GM18868 (cell line): Measurements from ENCODE around the gene EFCAB12.

Experiments
- ATAC-seq: cut with Tn5 transposase; IDR thresholded peaks from one replicate; pipeline ENCODE4 v1.9.1; 2021; ENCODE audit warnings: mild to moderate bottlenecking, moderate library complexity; ENCODE audit not compliant: unreplicated experiment

The EFCAB12 gene

DNA sequence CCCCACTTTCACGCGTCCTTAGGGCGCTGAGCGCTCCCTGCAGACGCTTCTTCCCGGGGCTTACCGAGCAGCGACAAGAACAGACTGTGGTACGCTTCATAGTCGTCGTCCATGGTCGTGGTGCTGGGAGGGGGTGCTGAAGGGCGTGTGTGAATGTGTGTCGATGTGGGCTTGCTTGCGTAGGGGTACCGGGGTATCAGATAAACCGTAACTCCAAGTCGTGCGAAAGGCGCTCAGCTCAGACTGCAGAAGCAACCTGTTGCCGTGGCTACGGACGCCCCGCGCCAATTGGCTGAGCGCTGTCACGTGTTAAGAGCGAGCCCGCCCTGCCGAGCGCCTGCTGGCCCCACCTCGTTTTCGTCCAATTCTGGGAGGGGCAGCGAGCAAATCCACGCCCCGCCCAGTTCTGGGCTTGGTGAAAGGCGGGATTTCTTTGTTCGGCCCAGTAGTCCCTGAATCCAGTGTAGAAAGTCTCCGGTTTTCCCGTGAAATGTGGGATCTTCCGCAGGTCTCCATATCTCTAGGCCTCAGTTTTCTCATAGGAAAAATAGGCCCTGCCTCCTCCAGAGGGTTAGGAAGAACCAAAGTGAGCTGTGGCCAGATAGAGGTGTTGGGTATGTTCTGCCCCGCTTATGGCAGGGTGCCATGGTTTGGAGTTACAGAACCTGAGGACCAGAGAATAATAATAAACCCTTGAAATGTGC is at the start of gene EFCAB12:
EFCAB12 (minus strand) TSS at position 261 of the 704 bp plus-strand sequence; CDS start at position 113, 148 bp downstream.
- ATAC-seq = peak; percentile 95

GRCh38 chr3:129476586-129476985 is 48.1 kb upstream of the EFCAB12 start:
- no peak for ATAC-seq

- ATAC-seq = no peak
These were observed 47.4 kb upstream of the EFCAB12 start for GRCh38 chr3:129475863-129476262.

DNA sequence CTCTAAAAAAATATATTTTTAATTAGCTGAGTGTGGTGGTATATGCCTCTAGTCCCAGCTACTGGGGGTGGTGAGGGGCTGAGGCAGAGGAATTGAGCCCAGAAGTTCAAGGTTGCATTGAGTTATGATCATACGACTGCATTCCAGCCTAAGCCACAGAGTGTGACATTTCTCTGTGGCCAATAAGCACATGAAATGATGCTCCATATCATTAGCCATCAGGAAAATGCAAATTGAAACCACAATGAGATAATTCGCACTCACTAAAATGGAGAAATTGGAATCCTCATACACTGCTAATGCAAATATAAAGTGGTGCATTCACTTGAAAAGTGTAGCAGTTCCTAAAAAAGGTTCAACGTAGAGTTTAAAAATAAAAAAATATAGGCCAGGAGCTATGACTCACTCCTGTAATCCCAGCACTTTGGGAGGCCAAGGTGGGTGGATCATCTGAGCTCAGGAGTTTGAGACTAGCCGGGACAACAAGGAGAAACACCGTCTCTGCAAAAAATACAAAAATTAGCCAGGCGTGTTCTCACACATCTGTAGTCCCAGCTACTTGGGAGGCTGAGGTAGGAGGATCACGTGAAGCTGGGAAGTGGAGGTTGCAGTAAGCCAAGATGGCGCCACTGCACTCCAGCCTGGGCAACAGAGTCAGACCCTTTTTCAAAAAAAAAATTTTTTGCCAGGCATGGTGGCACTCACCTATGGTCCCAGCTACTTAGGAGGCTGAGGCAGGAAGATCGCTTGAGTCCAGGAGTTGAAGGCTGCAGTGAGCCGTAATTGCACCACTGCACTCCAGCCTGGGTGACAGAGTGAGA is 46.8 kb upstream of the EFCAB12 start:
- no peak for ATAC-seq

DNA sequence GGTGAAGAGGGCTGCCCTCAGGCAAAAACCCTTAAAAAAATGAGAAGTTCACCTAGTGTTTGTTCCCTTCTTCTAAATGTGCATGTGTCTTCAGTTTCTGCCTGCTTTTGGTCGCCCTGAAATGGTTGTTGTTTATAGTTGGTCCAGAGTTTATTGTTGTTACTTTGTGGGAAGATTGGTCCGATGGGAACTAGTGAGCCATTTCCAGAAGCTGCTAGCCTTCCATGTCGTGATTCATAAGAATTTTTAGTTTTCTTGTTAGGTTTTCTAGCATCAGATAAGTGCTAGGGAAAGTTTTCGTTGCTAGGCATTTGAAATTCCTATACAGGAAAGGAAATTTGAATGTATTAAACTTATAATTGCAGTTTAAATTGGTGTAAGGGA is 45.3 kb upstream of the EFCAB12 start:
- ATAC-seq = no peak

- ATAC-seq = no peak
These were observed 44.8 kb upstream of the EFCAB12 start for GRCh38 chr3:129473067-129473768.

DNA sequence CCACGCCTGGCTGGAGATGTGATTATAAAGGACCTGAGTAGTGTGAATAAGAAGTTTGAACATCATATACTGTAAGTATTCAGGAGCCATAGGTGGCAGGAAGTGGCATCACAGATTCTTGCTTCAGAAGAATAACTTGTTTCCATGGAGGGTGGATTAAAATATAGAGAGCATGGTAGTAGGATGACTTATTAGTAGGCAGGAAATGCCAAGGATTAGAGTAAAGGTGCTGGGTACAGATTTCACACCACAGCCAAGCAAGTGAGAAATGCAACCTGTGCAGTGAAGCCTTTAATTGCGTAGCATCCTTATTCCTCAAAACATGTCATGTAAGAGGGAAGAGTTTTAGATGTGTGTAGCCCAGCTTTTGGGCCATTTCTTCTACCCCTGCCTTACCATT is 42.4 kb upstream of the EFCAB12 start:
- no peak for ATAC-seq

DNA sequence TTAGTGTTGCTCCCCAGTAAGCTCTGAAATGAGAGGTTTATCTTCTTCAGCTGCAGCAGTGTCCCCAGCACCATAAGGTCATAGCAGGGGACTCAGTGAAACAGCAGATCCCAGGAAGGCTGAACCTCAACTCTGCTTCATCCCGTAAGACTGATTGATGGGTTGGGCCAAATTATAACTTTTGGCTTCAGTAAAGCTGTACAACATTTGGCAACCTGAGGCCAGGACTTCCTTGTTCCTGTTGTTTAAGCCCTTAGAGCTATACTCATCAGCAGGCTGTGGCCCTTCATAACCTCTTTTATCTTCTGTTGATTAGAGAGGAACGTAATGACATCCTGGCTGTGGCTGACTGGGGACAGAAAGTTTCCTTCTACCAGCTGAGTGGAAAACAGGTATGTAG is 40.6 kb upstream of the EFCAB12 start:
- ATAC-seq = no peak

DNA sequence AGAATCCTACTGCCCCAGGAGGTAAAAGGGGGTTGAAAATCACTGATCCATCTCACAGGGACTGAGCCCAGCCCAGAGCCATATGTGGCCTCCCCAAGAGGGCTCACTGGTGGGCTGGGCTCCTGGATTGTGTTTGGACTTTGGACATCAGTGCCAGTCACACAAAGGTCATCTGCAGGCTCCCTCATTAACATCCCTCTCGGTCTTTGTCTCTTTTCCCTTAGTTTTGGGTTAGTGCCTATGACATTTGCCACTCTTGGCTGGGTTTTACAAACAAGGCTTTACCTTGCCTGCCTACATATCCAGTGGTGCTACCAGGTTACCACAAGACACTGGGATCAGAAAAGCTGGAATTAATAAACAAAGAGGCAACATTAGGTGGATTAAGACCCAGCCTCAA is 39.5 kb upstream of the EFCAB12 start:
- no peak for ATAC-seq

DNA sequence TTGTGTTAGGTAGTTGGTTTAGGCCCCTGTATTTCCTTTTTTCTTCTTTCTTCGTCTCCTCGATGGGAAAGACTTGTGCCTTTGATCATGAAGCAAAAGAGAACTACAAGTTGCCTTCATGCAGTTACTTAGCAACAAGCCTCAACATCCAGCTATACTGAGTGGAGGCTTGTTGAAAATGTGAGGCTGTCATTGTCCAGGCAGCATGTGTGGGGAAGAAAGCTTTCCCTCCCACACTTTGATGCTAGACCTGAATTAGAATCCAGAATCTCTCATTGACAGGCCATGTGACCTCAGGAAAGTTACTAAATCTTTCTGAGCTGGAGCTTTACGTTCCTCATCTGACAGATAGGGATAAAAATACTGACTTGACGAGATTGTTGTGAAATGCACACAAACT is 35.3 kb upstream of the EFCAB12 start:
- ATAC-seq = no peak

DNA sequence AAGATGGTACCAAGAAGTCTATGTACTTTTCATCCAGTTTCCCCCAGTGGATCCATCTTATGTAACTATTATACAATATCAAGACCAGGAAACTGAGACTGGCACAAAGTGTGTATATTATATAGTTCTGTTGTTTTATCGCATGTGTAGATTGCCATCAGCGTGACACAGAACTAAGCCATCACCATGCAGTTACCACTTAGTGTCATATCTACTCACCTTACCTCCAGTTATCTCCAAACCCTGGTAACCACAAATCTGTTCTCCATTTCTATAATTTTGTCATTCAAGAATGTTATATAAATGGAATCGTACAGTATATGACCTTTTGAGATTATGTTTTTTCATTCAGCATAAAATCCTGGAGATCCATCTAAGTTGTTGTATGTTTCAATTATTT is 34.7 kb upstream of the EFCAB12 start:
- ATAC-seq = no peak

DNA sequence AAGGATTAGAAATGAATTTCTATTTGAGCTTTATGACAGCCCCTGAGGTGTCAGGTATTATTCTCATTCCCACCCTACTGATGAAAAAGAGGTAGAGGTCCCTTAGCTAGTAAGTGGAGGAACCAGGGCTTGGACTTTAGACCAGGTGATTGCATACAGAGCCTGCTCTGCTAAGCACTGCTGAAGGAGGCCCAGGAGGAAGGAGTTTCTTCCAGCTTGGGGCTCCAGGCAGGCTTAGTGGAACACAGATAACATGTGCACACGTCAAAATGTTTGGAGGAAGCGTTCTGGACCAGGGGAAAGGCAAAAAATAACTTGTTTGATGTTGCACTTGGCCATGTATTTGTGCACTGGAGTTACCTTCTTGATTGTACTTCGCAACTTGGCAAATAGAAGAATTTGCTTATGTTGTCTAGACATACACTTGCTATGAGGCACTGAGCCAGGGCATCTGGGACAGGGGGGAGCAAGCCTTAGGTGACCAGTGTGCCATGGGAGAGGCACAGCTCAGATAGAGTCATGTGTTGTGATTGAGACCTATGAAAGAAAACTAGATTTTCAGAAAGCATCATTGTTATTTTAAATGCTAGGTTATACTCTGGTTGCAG is 34.0 kb upstream of the EFCAB12 start:
- no peak for ATAC-seq

GRCh38 chr3:129461461-129462146 is 33.2 kb upstream of the EFCAB12 start:
- no peak for ATAC-seq

DNA sequence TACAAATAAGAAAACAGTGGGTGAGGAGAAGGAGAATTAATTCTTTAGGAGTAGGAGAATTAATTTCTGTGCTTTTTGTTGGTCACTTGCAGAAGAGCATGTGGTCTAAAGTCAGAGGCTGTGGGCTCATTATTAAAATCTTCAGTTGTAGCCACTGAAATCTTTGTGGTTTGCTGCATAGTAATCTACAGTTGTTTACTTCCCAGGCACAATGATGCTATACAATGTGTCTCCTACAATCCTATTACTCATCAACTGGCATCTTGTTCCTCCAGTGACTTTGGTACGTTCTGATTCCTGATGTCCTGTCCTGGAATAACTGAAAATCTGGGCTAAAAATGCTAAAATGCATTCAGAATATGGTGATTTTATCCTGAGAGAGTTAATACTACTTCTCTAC is 32.6 kb upstream of the EFCAB12 start:
- no peak for ATAC-seq

- ATAC-seq = no peak
These were observed 32.1 kb upstream of the EFCAB12 start for GRCh38 chr3:129460572-129460971.

DNA sequence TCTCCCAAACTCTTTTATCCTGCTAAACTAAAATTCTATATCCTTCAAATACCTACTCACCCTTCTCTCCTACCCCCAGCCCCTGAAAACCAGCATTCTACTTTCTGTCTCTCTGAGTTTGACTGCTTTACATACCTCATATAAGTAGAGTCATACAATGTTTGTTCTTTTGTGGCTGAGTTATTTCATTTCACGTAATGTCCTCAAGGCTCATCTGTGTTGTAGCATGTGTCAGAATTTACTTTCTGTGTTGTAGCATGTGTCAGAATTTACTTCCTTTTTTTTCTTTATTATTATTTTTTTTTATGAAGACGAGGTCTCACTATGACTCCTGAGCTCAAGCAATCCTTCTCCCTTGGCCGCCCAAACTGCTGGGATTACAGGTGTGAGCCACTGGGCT is 31.7 kb upstream of the EFCAB12 start:
- no peak for ATAC-seq

- ATAC-seq = no peak
These were observed 25.3 kb upstream of the EFCAB12 start for GRCh38 chr3:129453732-129454131.

GRCh38 chr3:129449279-129450115 is 21.1 kb upstream of the EFCAB12 start:
- ATAC-seq = no peak

DNA sequence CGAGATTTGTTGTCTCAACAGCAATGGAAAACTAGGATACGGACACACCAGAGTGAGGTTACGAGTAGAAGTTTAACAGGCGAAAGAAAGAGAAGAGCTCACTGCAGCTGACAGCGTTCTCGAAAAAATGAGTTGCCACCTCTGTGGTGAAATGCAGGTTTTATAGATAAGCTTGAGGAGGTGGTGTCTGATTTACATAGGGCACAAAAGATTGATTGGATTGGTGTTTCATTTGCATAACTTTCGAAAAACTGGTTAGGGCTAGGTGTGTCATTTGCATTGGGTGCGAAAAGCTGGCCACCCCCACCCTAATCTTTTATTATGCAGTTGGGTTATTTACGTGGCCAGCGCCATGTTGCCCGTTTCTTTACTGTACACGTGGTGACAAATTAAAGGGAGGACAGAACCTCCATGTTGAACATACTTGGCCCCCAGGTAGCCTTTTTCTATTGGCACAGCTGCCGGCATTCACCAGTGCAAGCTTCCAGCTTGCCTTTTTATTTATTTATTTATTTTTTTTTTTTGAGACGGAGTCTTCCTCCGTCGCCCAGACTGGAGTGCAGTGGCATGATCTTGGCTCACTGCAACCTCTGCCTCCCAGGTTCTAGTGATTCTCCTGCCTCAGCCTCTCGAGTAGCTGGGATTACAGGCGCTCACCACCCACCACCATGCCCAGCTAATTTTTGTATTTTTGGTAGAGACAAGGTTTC is 19.9 kb upstream of the EFCAB12 start:
- no peak for ATAC-seq
